NCI-H2171 treated with DMSO at 0.1 percent for 48 hours (cell line): ENCODE results near the gene CUEDC1.
"Not testable (repeated sequence)": the region's sequence is repeated elsewhere in the genome, so short reads cannot be mapped to it uniquely, and the experiment has no call there.

Experiments
- DNase-seq: peaks from one replicate; lab custom pipeline; 2025; lab: John Stamatoyannopoulos, UW

The CUEDC1 gene

DNA sequence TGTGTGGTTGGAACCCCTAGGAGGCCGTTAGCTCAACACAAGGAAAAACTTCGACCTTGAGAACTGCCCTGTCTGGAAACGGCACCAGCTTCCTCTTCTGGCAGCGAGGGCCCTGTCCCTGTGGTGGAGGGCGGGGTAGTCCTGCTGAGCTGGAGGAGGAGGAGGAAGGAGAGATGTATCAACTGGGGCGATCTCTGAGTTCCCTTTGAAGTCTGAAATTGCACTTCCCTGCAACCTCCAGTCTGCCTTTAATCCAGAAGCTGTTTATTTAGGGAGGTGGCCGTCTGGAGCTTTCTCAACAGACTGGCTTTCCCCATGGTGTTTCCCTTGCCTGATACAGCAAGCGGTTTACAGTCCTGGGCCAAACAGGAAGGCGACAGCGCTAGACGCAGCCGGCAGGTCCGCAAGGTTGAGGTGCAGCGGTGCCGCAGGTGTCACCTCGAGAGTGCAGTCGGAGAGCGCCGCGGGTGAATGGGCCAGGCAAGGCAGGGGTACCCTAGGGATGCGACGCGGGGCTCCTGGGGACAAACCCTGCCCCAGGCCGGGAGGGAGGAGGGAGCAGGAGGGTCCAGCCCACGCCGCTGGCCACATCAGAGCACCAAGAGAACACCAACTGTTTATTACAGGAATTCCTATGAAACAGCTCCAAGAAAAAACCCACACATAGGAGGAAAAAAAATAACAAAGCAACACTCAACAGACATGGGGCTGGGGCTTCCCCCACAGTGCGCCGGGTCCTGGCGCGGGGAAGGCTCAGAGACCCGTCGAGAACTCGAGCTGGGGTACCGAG, 94.0 kb downstream of the CUEDC1 start:
- peak; percentile 58 for DNase-seq

DNA sequence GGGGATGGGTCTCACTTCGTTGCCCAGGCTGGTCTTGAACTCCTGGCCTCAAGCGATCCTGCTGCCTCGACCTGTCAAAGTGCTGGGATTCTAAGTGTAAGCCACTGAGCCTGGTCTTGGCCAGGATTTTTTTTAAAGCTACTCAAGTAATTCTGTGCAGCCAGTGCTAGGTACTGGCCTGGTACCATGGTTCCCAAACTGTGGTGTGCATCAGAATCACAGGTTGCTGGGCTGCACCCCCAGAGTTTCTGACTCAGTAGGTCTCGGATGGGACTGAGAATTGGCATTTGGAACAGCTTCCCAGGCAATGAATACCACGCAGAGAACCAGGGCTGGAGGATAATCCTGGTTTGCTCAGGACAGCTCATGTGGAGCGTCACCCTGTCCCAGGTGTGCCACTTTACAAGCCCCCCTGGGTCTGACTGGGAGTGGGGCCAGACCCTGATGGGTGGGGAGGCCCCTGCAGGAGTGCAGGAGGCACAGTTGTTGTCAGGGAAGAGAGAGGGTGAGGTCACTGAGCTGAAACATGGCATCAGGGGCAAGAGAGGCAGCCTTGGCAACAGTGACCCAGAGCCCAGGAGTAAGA, 94.7 kb downstream of the CUEDC1 start:
- DNase-seq: peak; percentile 58

GRCh38 chr17:57859601-57860413, 95.4 kb downstream of the CUEDC1 start:
- peak; percentile 56 for DNase-seq

- DNase-seq: no peak
Measured at GRCh38 chr17:57858838-57859237, 96.4 kb downstream of the CUEDC1 start.

DNA sequence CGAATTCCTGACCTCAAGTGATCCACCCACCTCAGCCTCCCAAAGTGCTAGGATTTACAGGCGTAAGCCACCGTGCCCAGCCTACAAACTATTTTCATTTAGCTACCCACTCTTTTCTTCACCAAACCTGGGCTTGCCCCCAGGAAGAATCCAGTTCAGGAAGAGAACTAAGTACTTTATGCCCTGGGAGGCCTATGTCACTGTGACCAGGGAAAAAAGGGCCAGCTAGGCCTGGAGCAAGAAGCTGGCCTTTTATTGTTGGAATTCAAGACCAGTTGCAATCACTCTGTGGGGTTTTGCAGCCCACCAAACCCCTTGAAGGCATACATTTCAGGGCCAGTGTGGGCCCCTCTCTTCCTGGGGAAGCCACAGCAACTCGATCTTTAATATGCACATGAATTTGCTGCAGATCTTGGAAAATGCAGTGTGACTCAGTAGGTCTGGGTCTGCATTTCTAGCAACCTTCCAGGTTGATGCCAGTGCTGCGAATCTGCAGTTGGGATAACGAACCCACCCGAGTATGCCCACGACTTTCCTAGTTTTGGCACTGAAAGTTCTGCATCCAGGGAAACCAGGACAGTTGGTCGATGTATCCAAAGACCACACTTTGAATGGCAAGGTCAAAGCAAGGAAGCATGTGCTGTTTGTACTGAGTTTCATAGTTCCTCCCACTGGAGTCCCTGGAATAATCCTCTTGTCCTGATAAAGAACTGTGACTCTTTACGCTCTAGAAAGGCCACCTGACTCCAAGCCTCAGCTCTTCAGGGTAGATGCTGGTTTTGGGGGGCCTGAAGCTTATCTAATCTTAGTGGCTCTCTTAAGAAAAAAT, 98.2 kb downstream of the CUEDC1 start:
- DNase-seq: no peak

DNA sequence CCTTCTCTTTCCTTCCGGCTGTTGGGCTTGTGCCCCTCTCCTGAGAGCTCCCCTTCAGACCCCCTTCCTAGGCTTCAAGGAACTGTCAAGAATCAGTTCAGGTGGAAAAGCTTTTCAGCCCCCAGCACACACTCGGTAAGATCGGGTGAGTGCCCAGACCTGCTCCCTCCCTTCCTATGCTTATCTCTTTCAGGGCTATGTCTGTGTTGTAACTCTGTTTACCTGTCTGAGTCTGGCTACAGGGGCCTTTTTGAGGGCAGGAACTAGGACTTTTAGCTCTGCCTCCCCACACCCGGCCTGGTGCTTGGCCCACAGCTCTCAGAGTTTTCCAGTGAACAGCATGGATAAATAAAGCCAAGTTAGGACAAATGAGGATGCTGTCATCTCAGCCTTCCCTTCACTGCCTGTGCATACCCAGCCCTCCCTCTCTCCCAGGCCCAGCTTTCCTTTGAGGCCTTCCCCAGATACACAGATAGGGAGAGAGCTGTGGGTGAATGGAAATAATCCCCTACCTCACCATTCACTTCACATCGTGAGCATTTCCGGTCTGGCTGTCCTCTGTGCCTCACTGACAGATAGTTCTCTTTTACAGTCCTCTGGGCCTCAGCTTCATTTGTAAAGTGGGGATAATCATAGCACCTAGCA, 99.7 kb downstream of the CUEDC1 start:
- no peak for DNase-seq

DNA sequence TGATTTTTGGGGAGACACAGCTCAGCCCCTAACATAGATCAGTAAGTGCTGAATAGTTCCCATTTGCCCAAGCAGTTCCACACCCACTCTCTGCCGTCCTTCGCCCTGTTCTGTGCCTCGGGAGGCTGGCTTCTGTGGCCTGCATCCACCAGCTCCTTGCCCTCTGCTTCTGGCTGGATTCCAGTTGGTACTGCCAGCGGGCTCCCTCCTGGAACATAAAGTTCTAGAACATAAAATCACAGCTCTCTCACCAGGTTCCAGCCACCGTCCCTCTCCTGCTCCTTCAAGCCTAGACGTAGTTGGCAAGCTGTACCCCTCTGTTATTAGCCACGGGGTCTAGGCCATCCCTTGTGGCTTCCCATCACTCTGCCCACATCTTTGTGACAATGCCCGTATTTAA, 101.5 kb downstream of the CUEDC1 start:
- DNase-seq: no peak

GRCh38 chr17:57852955-57853328, 102.3 kb downstream of the CUEDC1 start:
- DNase-seq: no peak

DNA sequence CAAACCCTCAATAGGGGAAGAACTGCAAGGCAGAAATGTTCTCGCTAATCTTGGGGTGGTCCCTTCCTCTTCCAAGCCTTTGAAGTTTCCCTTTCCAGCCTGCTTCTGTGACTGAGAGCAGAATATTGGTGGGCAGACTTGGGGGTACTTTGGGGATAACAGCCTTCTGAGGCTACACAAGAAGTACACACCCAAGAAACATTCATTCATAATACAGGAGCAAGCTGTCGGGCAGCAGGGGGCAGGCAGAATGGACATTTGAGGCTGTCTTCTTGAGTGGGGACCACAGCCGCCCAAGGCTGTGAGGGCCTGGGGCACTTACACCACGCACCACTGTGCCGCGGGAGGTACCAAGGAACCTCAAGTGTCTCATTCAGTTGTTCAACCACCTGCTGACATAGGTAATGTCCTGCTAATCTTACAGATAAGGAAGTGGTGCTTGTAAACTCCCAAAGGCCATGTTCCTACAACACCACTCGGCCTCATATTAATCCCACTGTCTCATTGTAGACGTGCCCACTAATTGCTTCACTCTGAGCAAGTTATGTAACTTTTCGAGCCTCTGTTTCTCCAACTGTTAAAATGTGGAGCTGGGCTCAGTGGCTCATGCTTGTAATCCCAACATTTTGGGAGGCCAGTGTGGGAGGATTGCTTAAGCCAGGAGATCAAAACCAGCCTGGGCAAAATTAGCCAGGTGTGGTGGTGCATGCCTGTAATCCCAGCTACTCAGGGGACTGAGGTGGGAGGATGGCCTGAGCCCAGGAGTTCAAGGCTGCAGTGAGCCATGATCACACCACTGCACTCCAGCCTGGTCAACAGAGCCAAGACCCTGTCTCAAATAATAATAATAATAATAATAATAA, 102.9 kb downstream of the CUEDC1 start:
- no peak for DNase-seq

DNA sequence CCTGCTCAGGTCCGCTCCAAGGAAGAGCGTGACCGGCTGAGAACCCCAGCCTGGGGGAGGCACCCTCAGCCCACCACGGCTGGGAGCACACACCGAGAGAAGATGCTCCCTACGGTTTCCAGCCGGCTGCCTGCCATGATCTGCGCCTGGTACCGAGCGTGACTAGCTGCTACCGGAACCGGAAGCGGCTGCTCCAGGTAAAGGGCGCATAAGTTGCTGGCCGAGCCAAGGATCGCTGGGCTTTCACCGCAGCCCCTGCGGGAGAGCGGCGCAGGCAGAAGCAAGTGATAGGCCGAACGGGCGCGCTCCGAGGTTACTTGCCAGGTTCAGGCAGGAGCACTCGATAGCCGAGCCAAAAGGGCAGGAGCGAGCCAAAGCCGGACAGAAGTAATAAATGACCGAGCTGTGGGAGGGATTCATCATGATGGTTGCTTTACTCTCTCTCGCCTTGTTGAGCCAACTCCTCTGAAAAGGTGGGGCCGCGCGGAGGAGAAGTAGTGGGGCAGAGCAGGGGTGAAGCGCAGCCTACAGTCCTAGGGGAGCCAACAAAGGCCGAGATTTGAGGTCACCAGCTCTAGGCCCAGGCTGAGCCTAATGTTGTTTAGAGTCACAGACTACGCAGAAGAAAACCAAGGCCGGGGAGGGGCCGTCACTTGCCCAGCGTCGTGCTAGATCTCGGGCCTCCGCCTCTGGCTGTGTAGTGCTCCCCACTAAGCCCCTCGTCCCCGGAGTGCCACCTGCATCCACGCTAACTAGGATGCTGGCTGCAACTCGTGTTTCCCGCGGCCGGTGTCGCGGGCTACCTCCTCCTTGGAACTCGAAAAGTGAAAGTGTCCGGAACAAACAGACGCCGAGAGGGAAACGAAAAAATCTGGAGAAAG, 105.1 kb downstream of the CUEDC1 start, which contains the start of gene MRPS23:
Gene MRPS23, minus strand, starts transcription at position 171 of the 881 bp plus-strand sequence. Its CDS starts 34 bp downstream, at position 137.
- DNase-seq: peak; percentile 100

- DNase-seq: no peak
Measured at GRCh38 chr17:57849163-57849873, 105.9 kb downstream of the CUEDC1 start.

DNA sequence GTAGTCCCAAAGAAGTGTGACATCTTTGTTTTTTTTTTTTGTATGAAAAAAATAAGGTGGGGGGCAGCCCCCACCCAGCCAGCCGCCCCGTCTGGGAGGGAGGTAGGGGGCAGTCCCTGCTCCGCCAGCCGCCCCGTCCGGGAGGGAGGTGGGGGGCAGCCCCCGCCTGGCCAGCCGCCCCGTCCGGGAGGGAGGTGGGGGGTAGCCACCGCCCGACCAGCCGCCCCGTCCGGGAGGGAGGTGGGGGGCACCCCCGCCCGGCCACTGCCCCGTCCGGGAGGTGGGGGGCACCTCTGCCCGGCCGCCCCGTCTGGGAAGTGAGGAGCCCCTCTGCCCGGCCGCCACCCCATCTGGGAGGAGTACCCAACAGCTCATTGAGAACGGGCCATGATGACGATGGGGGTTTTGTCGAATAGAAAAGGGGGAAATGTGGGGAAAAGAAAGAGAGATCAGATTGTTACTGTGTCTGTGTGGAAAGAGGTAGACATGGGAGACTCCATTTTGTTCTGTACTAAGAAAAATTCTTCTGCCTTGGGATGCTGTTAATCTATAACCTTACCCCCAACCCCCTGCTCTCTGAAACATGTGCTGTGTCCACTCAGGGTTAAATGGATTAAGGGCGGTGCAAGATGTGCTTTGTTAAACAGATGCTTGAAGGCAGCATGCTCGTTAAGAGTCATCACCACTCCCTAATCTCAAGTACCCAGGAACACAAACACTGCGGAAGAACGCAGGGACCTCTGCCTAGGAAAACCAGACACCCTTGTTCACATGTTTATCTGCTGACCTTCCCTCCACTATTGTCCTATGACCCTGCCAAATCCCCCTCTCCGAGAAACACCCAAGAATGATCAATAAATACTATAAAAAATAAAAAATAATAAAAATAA, 108.9 kb downstream of the CUEDC1 start:
- not testable (repeated sequence) for DNase-seq

DNA sequence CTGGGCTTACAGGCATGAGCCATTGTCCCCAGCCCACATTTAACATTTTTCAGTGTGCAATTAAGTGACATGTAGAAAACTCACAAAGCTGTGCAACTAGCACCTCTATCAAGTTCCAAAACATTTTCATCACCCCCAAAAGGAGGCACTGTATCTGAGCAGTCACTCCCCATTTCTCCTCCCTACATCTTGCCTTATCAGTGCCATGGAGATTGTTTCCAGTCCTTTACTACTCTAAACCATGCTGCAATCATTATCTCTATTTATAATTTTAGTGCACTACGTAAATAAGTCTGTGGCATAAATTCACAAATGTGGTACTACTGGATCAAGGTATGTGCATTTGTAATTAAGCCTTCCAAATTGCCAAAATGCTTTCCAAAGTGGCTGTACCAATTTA, 112.9 kb downstream of the CUEDC1 start:
- DNase-seq: no peak

DNA sequence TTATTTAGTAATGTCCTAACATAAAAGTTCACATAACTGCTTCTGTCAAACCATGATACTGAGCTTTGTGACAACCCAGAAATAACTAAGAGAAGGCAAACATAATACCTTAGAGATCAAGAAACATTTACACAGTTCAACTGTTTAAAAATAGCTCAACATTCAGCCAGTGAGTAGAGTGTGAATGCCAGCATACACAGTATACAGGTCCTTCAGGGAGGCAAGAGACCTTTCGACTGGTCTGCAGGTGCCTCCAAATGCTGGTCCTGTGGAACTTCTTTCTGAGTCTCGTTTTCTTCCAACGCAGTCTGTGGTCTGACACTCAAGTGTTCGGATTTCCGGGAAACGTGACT, 115.7 kb downstream of the CUEDC1 start:
- DNase-seq: no peak

GRCh38 chr17:57838857-57839570, 116.2 kb downstream of the CUEDC1 start:
- DNase-seq: no peak

GRCh38 chr17:57838453-57838852, 116.8 kb downstream of the CUEDC1 start:
- DNase-seq: no peak

DNA sequence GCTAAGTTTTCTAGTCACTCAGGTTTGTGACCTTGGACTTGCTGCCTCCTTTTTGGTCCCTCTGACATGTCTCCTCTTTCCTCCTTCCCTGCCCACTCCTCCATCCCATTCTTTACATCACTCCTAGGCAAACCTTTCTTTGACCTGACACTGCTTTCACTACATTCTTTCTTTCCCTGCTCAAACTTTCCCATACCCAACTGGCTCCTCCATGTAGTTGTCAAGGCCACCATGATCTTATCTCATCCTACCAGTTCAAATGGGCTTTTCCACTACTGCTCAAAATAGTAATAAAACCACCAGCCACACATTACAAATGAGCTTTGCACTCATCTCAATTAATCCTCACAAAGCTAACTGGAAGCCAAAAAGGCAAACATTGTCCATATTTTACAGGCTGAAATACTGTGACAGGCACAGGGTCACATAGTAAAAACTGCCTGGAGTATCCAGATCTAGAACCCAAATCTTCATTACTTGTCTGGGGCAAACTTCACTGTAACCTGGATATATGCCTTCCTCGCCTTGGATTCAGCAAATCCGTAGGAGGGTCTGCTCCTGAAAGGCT, 119.8 kb downstream of the CUEDC1 start:
- no peak for DNase-seq
